MM.1S (cell line): ENCODE measurements around the gene ZNF224.

Experiments used
- DNase-seq: peaks from one replicate; pipeline ENCODE4 v3.0.0-alpha.2; 2015
- H2AFZ ChIP-seq: fragments of 300-600 bp; sonication (generic); 2 replicates; pipeline ENCODE4 v1.6.0; 2016; ENCODE audit warnings: antibody characterized with exemption, low read length
- H3F3A ChIP-seq: fragments of 300-600 bp; sonication (generic); 2 replicates; pipeline ENCODE4 v1.6.1; 2016; ENCODE audit warnings: mild to moderate bottlenecking, antibody characterized with exemption, low read length, moderate library complexity, mixed read lengths; ENCODE audit not compliant: insufficient read depth
- H3K27ac ChIP-seq: fragments of 300-600 bp; sonication (generic); 2 replicates; pipeline ENCODE4 v1.5.1; 2016; ENCODE audit warnings: mild to moderate bottlenecking, low read length
- H3K27me3 ChIP-seq: fragments of 300-600 bp; sonication (generic); replicated peaks from 2 replicates; pipeline ENCODE4 v1.6.0; 2016; ENCODE audit warnings: low read length; ENCODE audit not compliant: insufficient read depth
- H3K36me3 ChIP-seq: fragments of 300-600 bp; sonication (generic); replicated peaks from 2 replicates; pipeline ENCODE4 v1.6.1; 2016; ENCODE audit warnings: mild to moderate bottlenecking, low read length, mixed read lengths; ENCODE audit not compliant: insufficient read depth
- H3K4me1 ChIP-seq: fragments of 300-600 bp; sonication (generic); 2 replicates; pipeline ENCODE4 v1.6.1; 2016; ENCODE audit warnings: low read length, mixed read lengths
- H3K4me2 ChIP-seq: fragments of 300-600 bp; sonication (generic); 2 replicates; pipeline ENCODE4 v1.6.0; 2016; ENCODE audit warnings: low read depth, low read length
- H3K4me3 ChIP-seq: fragments of 300-600 bp; sonication (generic); 2 replicates; pipeline ENCODE4 v1.5.1; 2016; ENCODE audit warnings: low read length, mixed read lengths
- H3K79me2 ChIP-seq: fragments of 300-600 bp; sonication (generic); 2 replicates; pipeline ENCODE4 v1.6.1; 2016; ENCODE audit warnings: mixed run types, low read length, mixed read lengths
- H3K9ac ChIP-seq: fragments of 300-600 bp; sonication (generic); 2 replicates; pipeline ENCODE4 v1.6.1; 2016; ENCODE audit warnings: low read length, mixed read lengths
- H3K9me2 ChIP-seq: fragments of 300-600 bp; sonication (generic); replicated peaks from 2 replicates; pipeline ENCODE4 v1.6.1; 2016; ENCODE audit warnings: mild to moderate bottlenecking, low read length, mixed read lengths; ENCODE audit not compliant: insufficient read depth
- H3K9me3 ChIP-seq: fragments of 300-600 bp; sonication (generic); replicated peaks from 2 replicates; pipeline ENCODE4 v1.6.1; 2016; ENCODE audit warnings: mild to moderate bottlenecking, low read length, mixed read lengths; ENCODE audit not compliant: insufficient read depth
- H4K20me1 ChIP-seq: fragments of 300-600 bp; sonication (generic); 2 replicates; pipeline ENCODE4 v1.6.1; 2016; ENCODE audit warnings: mild to moderate bottlenecking, low read length, moderate library complexity, mixed read lengths; ENCODE audit not compliant: insufficient read depth
- EZH2 ChIP-seq: fragments of 300-600 bp; sonication (generic); optimal IDR thresholded peaks from 2 replicates; pipeline ENCODE3; 2017; ENCODE audit warnings: low read depth, mild to moderate bottlenecking, antibody characterized with exemption, low read length, mixed read lengths
- EZH2phosphoT487 ChIP-seq: fragments of 300-600 bp; sonication (generic); IDR thresholded peaks from 2 replicates; pipeline ENCODE4 v1.6.1; 2018; ENCODE audit warnings: antibody characterized with exemption, low read length
- TF ChIP-seq, protein P1 (sequence below): fragments of 300-600 bp; sonication (generic); IDR thresholded peaks from 2 replicates; pipeline ENCODE4 v1.5.1; 2016; ENCODE audit warnings: antibody characterized with exemption, low read length, mixed read lengths

Gene ZNF224

DNA sequence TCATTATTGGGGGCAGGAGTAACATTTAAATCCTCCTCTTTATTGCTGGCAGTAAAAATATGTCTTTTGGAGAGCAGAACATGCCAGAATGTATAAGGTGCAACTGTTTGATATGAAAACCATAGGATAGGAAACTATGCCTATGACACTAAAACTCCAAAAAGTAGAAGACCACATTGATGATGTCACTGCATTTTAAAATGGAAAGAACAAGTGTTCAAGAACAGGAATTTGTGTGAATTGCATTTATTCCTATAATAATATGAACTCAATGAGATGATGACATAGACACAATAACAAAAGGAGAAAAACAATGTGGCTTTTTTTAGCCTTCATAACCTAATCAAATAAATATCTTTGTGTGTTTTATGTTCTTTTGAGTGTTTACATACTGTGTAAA is 15.3 kb downstream of the ZNF224 start:
- Histone ChIP-seq H3K4me2 (no peak overlapping the region), H3K4me3 (no peak overlapping the region), H4K20me1 (no peaks in the 10 kb centered on the region), H3K4me1 (0 out of 2 replicates have a peak, but pooled peaks cover 3% of the 10 kb centered on the region), H3F3A (no peaks in the 10 kb centered on the region), H3K9me2 (no peaks in the 10 kb centered on the region), H3K36me3 (peaks cover 6% of the 10 kb centered on the region; the same call in 1 of the 2 replicates), H3K79me2 (no peaks in the 10 kb centered on the region), H3K27me3 (no peaks in the 10 kb centered on the region), H3K9me3 (no peaks in the 10 kb centered on the region), H2AFZ (no peak overlapping the region), H3K27ac (no peak overlapping the region), H3K9ac (no peak overlapping the region)
- TF ChIP-seq EZH2phosphoT487: no peak
- TF ChIP-seq, protein P1, sequence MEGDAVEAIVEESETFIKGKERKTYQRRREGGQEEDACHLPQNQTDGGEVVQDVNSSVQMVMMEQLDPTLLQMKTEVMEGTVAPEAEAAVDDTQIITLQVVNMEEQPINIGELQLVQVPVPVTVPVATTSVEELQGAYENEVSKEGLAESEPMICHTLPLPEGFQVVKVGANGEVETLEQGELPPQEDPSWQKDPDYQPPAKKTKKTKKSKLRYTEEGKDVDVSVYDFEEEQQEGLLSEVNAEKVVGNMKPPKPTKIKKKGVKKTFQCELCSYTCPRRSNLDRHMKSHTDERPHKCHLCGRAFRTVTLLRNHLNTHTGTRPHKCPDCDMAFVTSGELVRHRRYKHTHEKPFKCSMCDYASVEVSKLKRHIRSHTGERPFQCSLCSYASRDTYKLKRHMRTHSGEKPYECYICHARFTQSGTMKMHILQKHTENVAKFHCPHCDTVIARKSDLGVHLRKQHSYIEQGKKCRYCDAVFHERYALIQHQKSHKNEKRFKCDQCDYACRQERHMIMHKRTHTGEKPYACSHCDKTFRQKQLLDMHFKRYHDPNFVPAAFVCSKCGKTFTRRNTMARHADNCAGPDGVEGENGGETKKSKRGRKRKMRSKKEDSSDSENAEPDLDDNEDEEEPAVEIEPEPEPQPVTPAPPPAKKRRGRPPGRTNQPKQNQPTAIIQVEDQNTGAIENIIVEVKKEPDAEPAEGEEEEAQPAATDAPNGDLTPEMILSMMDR: no peak
- TF ChIP-seq EZH2: no peak
- DNase-seq: no peak

DNA sequence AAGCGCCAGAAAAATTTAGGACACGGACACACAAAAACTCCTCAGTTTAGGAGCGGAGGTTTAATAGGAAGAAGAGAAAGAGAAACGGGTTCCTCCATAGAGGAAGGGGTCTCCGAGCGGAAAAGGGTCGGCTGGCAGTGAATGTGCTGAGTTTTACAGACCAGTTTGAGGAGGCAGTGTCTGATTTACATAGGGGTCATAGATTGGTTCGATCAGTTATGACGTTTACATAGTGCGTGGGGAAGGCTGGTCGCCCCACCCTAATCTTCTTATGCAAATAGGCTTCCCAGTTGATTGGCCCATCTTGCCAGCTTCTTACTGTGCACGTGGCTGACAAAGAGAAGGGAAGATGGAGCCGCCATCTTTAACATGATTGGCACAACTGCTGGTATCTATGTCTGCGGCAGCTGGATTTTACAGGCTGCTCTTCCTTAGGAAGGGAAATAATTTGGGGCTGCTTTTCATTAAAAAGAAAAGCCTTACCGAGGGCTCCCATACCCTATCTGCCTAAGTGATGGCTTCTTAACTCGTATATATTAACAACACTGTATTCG is 17.8 kb downstream of the ZNF224 start:
- H3K4me2 ChIP-seq: no peak overlapping the region
- no peaks in the 10 kb centered on the region for H4K20me1 ChIP-seq
- 0 out of 2 replicates have a peak, but pooled peaks cover 3% of the 10 kb centered on the region for H3K4me1 ChIP-seq
- no peaks in the 10 kb centered on the region for H3K27me3 ChIP-seq
- no peaks in the 10 kb centered on the region for H3K9me2 ChIP-seq
- H3F3A ChIP-seq: no peaks in the 10 kb centered on the region
- H2AFZ ChIP-seq: no peak overlapping the region
- H3K79me2 ChIP-seq: no peaks in the 10 kb centered on the region
- H3K4me3 ChIP-seq: no peak overlapping the region
- no peaks in the 10 kb centered on the region; the same call in 1 of the 2 replicates for H3K36me3 ChIP-seq
- DNase-seq: no peak
- no peak overlapping the region for H3K9ac ChIP-seq
- TF ChIP-seq EZH2 (no peak), EZH2phosphoT487 (no peak)
- TF ChIP-seq, protein P1: no peak
- H3K9me3 ChIP-seq: no peaks in the 10 kb centered on the region
- H3K27ac ChIP-seq: no peak overlapping the region

DNA sequence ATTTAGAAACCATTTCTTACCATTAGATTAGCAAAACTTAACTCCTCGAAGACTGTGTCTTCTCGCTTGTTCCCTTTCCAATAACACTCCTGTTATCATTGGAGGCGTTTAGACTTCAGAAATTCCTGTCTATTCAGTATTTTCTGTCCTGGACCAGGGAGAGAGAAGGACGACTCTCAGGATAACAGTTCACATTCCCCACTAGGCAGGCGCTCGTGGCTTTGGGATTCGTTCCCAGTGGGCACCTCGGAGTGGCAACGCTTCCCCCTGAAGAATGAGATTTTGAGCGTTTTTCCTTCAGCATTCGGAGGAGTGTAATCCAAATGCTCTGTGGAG is 18.6 kb downstream of the ZNF224 start:
- Histone ChIP-seq H3K9ac (no peak overlapping the region), H3K27me3 (no peaks in the 10 kb centered on the region), H3K4me3 (peak overlapping the region; percentile 87), H3K27ac (no peak overlapping the region), H3F3A (no peaks in the 10 kb centered on the region), H4K20me1 (no peaks in the 10 kb centered on the region), H3K9me2 (no peaks in the 10 kb centered on the region), H3K36me3 (no peaks in the 10 kb centered on the region), H3K4me1 (0 out of 2 replicates have a peak, but pooled peaks cover 3% of the 10 kb centered on the region), H3K4me2 (peak overlapping the region; percentile 98), H2AFZ (peak overlapping the region; percentile 98), H3K9me3 (no peaks in the 10 kb centered on the region), H3K79me2 (no peaks in the 10 kb centered on the region)
- TF ChIP-seq EZH2phosphoT487 (no peak), EZH2 (no peak)
- TF ChIP-seq, protein P1: no peak
- no peak for DNase-seq
